COLO668 (cell line): ENCODE measurements around the gene MAP3K10.
A peak's percentile ranks its signal among the peaks of the same experiment; 100 is the strongest.
"Not testable (repeated sequence)": the region's sequence is repeated elsewhere in the genome, so short reads cannot be mapped to it uniquely, and the experiment has no call there.

Experiments
- DNase-seq: peaks from one replicate; lab custom pipeline; 2025; ENCODE audit not compliant: unreplicated experiment; lab: John Stamatoyannopoulos, UW

The MAP3K10 gene

DNA sequence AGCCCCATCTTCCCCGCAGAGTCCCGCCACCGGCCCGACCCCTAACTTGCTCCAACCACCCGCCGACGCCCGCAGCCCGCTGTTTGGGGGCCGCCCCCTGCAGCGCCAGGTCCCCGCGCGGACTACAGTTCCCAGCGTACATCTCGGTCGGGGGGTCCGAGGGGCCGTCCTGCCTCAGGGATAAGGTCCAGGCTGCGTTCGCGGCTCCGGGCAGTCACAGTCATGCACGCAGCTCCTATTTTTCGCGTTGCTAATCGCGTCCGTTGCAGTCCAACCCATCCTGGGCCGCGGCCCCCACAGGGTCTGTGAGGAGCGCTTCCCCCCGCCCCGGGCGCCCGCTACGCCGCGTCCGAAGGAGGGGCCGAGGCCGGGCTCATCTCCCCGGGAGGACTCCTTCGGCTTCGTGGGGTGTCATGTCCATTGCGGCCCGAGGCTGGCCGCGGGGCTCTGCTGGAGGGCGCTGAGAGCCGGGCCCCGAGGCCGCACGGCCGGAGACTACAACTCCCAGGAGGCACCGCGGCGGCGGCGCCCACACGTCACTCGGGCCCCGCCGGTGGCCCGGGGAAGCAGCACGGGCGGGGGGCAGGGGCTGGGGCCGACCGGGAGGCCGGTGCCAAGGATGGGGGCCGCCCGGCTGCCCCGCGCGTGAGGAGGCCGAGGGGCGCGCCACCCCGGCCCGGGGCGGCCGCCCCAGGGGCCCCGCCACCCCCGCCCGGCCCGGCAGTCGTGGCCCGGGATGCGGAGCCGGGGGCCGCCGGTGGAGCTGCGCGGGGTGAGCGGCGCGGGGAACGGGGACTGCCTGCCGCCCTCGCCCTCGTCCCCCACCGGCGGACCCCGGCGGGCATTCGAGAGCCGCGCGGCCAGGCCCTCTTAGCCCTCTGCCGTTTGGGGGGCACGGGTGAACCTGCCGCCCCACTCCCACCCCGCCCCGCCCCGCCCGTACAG lies at the start of gene MAP3K10:
MAP3K10 (plus strand) TSS at position 536 of the 945 bp plus-strand sequence. CDS start 606 bp downstream, outside the sequence.
- DNase-seq: peak; percentile 74

DNA sequence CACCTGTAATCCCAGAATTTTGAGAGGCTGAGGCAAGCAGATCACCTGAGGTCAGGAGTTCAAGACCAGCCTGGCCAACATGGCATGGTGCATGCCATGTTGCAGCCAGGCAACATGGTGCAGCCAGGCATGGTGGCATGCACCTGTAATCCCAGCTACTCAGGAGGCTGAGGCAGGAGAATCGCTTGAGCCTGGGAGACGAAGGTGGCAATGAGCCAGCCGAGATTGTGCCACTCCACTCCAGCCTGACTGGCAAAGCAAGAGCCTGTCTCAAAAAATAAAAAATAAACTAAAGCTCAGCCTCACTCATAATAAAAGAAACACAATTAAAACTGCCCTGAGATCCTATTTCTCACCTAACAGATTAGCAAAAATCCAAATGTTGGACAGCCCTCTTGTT lies 49.7 kb upstream of the MAP3K10 start:
- DNase-seq: no peak

GRCh38 chr19:40143612-40144011 lies 47.6 kb upstream of the MAP3K10 start:
- DNase-seq: no peak

DNA sequence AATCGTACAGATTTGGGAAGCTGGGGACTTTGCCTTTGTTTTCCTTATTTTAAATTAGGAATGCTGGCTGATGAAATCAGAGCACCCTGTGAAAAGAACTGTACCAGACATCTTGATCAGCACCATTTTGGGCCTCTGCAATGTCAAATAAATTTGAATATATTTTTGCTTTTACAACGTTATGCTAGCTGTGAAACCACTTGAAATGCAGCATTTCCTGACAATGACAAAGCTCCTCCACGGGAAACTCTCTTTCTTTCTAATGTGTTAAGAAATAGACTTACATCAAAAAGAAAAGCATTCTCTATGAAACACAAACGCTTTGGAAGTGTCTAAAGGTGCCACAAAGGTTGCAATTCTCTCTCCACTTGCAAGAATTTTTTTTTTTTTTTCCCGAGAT lies 47.1 kb upstream of the MAP3K10 start:
- DNase-seq: no peak

- DNase-seq: no peak
Observed at GRCh38 chr19:40144947-40145748, 46.1 kb upstream of the MAP3K10 start.

- not testable (repeated sequence) for DNase-seq
Observed at GRCh38 chr19:40145749-40146029, 45.5 kb upstream of the MAP3K10 start.

DNA sequence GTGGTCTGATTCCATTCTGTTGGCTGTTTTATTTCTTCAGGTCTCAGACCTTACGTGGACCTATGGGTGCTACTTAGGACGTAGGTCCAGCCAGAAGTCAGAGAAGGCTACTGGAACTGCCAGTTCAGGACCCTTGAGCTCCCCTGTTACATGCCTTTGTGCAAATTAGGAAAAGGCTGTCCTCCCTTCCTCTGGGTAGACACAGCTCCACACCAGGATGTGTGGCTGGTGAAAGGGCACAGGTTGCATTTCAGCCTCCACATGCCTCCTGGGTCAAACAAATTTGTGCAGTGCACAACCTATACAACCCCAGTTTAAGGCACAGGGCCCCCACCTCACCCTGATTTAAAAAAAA lies 43.9 kb upstream of the MAP3K10 start:
- no peak for DNase-seq

- no peak for DNase-seq
Observed at GRCh38 chr19:40147693-40148347, 43.4 kb upstream of the MAP3K10 start.

DNA sequence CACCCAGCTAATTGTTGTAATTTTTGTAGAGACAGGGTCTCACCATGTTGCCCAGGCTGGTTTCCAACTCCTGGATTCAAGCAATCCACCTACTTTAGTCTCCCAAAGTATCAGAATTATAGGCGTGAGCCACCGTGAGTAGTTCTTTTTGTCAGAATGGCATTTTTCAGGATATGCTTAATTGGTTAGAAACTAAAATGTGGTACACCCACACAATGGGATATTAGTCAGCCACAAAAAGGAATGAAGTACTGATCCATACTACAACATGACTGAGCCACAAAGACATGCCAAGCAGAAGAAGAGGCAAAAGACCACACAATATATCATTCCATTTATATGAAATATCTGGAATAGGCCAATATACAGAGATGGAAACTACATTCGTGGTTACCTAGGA lies 41.7 kb upstream of the MAP3K10 start:
- DNase-seq: no peak

DNA sequence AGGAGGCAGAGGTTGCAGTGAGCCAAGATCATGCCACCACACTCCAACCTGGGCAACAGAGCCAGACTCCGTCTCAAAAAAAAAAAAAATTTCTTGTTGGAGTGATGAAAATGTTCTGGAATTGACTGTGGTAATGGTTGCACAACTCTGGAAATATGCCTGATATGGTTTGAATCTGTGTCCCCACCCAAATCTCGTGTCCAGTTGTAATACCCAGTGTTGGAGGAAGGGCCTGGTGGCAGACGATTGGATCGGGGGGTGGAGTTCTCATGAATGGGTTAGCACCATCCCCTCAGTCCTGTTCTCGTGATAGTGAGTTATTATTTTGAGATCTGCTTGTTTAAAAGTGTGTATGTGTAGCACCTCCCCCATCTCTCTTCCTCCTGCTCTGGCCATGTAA lies 41.1 kb upstream of the MAP3K10 start:
- no peak for DNase-seq

DNA sequence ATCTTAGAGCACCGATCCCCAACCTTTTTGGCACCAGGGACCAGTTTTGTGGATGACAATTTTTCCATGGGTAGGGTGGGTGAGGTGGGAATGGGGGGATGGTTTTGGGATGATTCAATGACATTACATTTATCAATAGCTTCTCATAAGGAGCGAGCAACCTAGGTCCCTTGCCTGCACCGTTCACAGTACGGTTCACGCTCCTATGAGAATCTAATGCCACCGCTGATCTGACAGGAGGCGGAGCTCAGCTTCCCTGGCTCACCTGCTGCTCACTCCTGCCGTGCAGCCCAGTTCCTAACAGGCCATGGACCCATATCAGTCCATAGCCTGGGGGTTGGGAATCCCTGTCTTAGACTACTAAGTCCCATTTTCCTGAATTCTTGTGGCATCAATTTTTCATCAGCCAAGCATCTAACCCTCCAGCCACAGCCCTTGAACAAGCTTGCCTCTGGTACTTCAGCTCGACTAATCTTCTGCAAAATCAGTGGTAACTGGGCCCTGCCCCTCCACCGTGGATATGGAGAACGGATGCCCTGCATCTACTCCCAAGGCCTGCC lies 37.0 kb upstream of the MAP3K10 start:
- DNase-seq: no peak

DNA sequence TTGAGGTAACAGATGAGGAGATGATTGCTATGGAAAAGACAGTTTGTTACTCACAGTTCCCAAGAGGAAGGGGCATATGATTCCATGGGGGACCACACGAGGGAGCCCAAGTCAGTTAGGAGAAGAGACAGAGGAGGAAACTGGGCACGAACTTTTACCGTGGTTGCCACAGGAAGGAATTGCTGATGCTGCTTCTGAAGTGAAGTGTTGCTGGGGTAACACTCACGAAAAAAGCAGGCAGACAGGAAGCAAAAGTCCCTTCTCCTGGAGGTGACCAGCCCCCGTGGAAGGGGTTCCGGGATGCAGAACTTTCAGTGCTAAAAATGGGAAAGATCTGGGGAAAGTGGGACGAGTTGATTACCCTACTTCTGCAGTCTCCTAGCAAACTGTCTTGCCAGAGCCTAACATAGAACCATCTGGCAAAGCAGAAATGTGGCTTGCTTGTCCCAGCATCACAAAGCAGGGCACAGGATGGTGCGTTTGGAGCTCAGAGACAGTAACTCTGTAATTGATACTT lies 35.4 kb upstream of the MAP3K10 start:
- DNase-seq: peak; percentile 16

- DNase-seq: no peak
Observed at GRCh38 chr19:40157059-40157458, 34.2 kb upstream of the MAP3K10 start.

- no peak for DNase-seq
Observed at GRCh38 chr19:40159744-40160143, 31.5 kb upstream of the MAP3K10 start.

- no peak for DNase-seq
Observed at GRCh38 chr19:40162104-40162503, 29.1 kb upstream of the MAP3K10 start.

GRCh38 chr19:40163541-40164129 lies 27.6 kb upstream of the MAP3K10 start:
- no peak for DNase-seq

DNA sequence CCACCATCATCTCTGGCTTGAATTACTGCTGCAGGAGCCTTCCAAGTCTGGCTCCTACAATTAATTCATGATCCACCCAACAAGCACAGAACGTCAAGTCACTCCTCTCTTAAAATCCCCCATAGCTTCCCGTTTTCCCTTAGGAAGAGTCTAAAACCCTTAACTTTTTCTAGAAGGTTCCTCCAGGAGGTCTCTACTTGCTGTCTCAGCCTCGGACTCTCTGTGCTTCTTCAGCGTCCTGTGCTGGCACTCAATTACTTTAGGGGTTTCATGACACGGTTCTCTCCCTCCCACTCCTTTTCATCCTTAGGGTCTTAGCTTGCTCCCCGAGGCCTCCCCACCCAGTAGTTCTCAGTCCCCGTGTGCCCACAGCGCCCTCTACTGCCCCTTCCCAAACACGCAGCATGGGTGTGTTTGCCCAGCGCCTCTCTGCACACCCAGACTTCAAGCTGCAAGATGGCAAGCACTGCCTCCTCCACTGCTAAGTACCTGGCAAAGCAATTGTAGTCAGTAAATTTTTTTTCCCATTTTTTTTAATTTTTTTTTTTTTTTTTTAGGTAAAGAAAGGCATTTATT lies 25.8 kb upstream of the MAP3K10 start:
- DNase-seq: peak; percentile 8

- DNase-seq: not testable (repeated sequence)
Observed at GRCh38 chr19:40169482-40170302, 21.5 kb upstream of the MAP3K10 start.

DNA sequence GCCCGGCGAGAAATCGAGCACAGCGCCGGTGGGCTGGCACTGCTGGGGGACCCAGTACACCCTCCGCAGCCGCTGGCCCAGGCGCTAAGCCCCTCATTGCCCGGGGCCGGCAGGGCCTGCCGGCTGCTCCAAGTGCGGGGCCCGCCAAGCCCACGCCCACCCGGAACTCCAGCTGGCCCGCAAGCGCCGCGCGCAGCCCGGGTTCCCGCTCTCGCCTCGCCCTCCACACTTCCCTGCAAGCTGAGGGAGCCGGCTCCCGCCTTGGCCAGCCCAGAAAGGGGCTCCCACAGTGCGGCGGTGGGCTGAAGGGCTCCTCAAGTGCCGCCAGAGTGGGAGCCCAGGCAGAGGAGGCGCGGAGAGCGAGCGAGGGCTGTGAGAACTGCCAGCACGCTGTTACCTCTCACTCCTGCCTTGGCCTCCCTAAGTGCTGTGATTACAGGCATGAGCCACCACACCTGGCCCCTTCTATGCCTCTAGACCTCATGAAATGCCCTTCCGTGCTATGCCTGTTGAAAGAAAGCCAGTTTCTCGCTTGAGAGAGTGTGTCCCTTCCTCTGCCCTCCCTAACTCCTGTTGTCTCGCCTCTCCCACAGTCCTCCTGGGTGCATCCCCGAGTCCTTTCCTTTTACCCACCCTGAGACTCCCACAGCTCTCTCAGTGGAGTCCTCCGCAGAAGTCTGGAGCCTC lies 20.8 kb upstream of the MAP3K10 start:
- DNase-seq: not testable (repeated sequence)
